RWPE2 (cell line): ENCODE data around the gene FIG4.

Experiments
- ATAC-seq: fragments of 200-7000 bp; cut with Tn5 transposase; 3 replicates; pipeline ENCODE4 v1.9.1; 2021; ENCODE audit warnings: low read depth
- DNase-seq: peaks from one replicate; pipeline ENCODE4 v3.0.0-alpha.2; 2020; ENCODE audit warnings: low spot score
- H3K27ac ChIP-seq: fragments of 450-650 bp; 2 replicates; pipeline ENCODE4 v1.5.1; 2017; ENCODE audit warnings: mild to moderate bottlenecking; ENCODE audit not compliant: poor library complexity, severe bottlenecking
- H3K27me3 ChIP-seq: fragments of 250-450 bp; sonication (Bioruptor Pico); 2 replicates; pipeline ENCODE4 v1.5.1; 2021; ENCODE audit warnings: mild to moderate bottlenecking, moderate library complexity; ENCODE audit not compliant: insufficient read depth, poor library complexity, severe bottlenecking
- H3K36me3 ChIP-seq: fragments of 250-450 bp; sonication (Bioruptor Pico); 2 replicates; pipeline ENCODE4 v1.5.1; 2020; ENCODE audit warnings: low read depth, mild to moderate bottlenecking, moderate library complexity
- H3K4me1 ChIP-seq: fragments of 250-450 bp; sonication (Bioruptor Pico); 2 replicates; pipeline ENCODE4 v1.5.1; 2021; ENCODE audit warnings: mild to moderate bottlenecking, moderate library complexity; ENCODE audit not compliant: insufficient read depth, poor library complexity, severe bottlenecking
- H3K4me3 ChIP-seq: fragments of 250-450 bp; sonication (Bioruptor Pico); 2 replicates; pipeline ENCODE4 v1.5.1; 2021; ENCODE audit warnings: mild to moderate bottlenecking, moderate library complexity; ENCODE audit not compliant: severe bottlenecking
- H3K9me3 ChIP-seq: fragments of 250-450 bp; sonication (Bioruptor Pico); 2 replicates; pipeline ENCODE4 v1.5.1; 2021; ENCODE audit warnings: mild to moderate bottlenecking, moderate library complexity; ENCODE audit not compliant: severe bottlenecking
- TF ChIP-seq, protein P1 (sequence below): fragments of 450-650 bp; IDR thresholded peaks from one replicate; pipeline ENCODE4 v1.5.1; 2017; ENCODE audit warnings: mild to moderate bottlenecking, moderate library complexity; ENCODE audit not compliant: poor library complexity, severe bottlenecking

Gene FIG4

DNA sequence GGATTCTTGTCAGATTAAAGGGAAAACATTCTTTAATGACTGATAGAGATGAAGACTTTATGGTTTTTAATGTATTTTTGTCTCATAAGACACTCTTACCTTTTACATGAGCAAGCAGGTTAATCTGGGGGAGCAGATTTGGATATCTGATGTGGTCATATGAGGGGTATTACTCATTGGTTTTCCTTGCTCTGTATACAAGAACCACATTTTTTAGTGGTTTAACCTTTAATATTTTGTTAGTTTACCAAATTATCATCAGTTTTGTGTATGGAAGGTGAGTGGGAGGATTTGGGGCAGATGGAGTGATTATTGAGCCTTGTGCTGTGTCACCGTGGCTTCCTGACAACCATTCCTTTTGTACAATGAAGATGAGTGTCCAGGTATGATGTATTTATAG is 112.9 kb downstream of the FIG4 start:
- Histone ChIP-seq H3K9me3 (no peaks in the 10 kb centered on the region), H3K27ac (no peak overlapping the region), H3K36me3 (no peaks in the 10 kb centered on the region), H3K4me1 (peaks cover 6% of the 10 kb centered on the region), H3K27me3 (no peaks in the 10 kb centered on the region), H3K4me3 (no peak overlapping the region)
- no peak for DNase-seq
- TF ChIP-seq, protein P1, sequence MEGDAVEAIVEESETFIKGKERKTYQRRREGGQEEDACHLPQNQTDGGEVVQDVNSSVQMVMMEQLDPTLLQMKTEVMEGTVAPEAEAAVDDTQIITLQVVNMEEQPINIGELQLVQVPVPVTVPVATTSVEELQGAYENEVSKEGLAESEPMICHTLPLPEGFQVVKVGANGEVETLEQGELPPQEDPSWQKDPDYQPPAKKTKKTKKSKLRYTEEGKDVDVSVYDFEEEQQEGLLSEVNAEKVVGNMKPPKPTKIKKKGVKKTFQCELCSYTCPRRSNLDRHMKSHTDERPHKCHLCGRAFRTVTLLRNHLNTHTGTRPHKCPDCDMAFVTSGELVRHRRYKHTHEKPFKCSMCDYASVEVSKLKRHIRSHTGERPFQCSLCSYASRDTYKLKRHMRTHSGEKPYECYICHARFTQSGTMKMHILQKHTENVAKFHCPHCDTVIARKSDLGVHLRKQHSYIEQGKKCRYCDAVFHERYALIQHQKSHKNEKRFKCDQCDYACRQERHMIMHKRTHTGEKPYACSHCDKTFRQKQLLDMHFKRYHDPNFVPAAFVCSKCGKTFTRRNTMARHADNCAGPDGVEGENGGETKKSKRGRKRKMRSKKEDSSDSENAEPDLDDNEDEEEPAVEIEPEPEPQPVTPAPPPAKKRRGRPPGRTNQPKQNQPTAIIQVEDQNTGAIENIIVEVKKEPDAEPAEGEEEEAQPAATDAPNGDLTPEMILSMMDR, result no peak
- ATAC-seq, result no peak

DNA sequence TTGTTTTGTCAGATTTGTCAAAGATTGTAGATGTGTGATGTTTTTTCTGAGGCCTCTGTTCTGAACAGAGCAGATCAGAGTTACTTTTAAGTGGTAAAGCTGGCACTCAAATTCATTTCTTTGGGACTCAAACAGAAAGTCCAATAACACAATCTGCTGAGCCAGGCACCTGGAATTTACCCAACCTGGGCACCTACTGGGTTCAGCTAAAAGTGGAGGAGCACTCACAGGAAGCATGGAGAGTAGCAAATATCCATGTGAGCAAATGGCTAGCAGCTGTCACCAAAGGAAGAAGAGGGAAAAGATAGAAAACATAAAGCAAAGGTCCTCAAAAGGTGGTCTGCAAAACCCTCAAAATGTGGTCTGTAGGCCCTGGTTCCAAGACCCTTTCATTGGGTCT is 116.8 kb downstream of the FIG4 start:
- no peak for DNase-seq
- no peak overlapping the region for H3K4me3 ChIP-seq
- H3K9me3 ChIP-seq, result no peaks in the 10 kb centered on the region
- no peak for ATAC-seq
- TF ChIP-seq, protein P1, result no peak
- H3K27ac ChIP-seq, result no peak overlapping the region
- H3K36me3 ChIP-seq, result no peaks in the 10 kb centered on the region
- H3K27me3 ChIP-seq, result no peaks in the 10 kb centered on the region
- H3K4me1 ChIP-seq, result no peaks in the 10 kb centered on the region

DNA sequence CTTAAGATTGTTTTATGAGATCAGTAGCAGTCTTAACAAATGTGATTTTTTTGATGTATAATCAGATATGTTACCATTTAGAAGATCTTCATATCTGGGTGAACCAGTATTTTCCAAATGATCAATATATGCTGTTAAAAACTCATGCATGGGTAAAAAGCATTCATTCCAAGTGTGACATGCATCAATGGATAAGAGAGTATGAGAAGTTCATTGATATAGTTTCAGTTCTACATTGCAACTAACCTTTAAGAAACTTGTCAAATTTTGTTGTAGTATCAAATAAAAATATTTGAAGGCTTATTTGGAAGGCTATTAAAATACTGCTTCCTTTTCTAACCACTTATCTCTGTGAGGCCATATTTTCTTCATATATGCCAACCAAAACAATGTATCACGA is 117.7 kb downstream of the FIG4 start:
- Histone ChIP-seq H3K36me3 (no peaks in the 10 kb centered on the region), H3K27ac (no peak overlapping the region), H3K9me3 (no peaks in the 10 kb centered on the region), H3K27me3 (no peaks in the 10 kb centered on the region), H3K4me1 (no peaks in the 10 kb centered on the region), H3K4me3 (no peak overlapping the region)
- DNase-seq, result no peak
- TF ChIP-seq, protein P1, result no peak
- no peak for ATAC-seq

DNA sequence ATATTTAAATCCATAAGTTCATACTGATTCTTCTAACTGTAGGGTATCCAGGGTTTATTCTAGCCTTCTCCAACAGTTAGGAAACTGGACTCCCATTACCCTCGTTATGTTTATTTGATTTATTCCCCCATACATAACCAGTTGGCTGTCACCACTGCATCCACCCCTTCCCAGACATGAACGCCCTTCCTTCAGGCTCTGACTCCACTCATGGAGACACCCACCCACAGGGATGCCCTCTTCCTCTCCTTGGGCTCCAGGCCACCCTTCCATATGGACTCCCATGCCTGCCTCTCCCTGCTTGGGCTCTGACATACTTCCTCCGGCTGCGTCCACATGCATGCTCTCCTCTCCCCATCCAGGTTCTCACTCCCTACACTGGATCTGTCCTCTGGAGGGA is 124.0 kb downstream of the FIG4 start:
- TF ChIP-seq, protein P1, result no peak
- H3K27ac ChIP-seq, result no peak overlapping the region
- ATAC-seq, result no peak
- H3K27me3 ChIP-seq, result no peaks in the 10 kb centered on the region
- H3K4me3 ChIP-seq, result no peak overlapping the region
- no peak for DNase-seq
- H3K4me1 ChIP-seq, result no peaks in the 10 kb centered on the region
- no peaks in the 10 kb centered on the region for H3K9me3 ChIP-seq
- no peaks in the 10 kb centered on the region for H3K36me3 ChIP-seq

DNA sequence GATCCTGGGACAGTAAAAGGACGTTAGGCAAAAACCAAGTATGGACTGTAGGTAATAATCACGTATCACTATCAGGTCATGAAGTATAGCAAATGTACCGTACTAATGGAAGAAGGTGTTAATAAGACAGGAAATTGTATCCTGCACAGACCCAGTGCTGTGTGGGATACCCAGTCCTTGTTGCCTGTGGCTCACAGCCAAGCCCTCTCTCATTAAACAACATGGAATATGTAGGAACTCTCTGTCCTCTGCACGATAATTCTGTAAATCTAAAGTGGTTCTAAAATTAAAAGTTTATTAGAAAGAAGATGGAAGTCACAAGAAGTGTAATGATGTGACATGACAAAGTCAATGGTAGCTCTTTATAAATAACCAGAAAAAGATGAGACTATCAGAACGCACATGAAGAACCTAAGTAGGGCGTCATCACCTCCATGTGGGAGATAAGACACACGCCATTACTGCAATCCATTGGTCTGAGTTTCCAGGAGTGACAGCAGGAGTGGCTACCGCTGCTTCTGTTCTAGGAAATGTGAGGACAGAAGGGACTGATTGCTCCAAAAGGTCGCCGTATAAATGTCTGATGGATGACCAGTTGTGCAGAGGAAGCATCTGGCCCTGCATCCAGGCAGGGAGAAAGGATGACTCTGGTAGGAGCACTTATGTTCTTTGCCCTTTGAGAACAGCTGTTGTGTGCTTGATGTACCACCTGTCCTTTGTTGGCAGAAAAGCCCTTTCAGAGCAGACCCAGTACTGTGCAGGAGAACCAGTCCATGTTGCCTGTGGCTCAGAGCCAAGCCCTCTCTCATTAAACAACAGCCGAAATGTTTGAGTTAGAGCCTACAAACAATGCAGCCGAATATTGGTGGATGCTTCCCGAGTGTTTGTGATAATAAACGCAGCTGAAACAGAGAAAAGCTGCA is 125.6 kb downstream of the FIG4 start:
- TF ChIP-seq, protein P1, result no peak
- H3K4me3 ChIP-seq, result no peak overlapping the region
- H3K36me3 ChIP-seq, result no peaks in the 10 kb centered on the region
- no peaks in the 10 kb centered on the region for H3K9me3 ChIP-seq
- DNase-seq (no peak), ATAC-seq (no peak)
- no peak overlapping the region for H3K27ac ChIP-seq
- no peaks in the 10 kb centered on the region for H3K27me3 ChIP-seq
- no peaks in the 10 kb centered on the region for H3K4me1 ChIP-seq
